ENCODE data around the gene TRERF1. TPM values are rescaled to one million over a fixed set of nuclear protein-coding genes. Genes with fewer than 3 reads are reported as not detected.

TRERF1 gene
- total RNA-seq, 1 experiment from 2014 or later: 22.3 TPM

- Mint-ChIP-seq H3K9me3 (peaks cover 19% of the 10 kb centered on the region), H3K36me3 (peaks cover 24% of the 10 kb centered on the region), H3K4me3 (no peak overlapping the region), H3K27ac (peak overlapping the region; percentile 77), H3K27me3 (ENCODE audit: low read depth) (no peaks in the 10 kb centered on the region), H3K4me1 (peaks cover 39% of the 10 kb centered on the region)
- POLR2A ChIA-PET: interaction anchor here (1.2 kb wide), 1 partner anchor 10 kb away, joined by 6 read pairs; no protein-coding TSS in a partner anchor
- DNase-seq (ENCODE audit: low spot score) (no peak), ATAC-seq (no peak)
- TF ChIP-seq PRDM15 (CRISPR knock-in tag; IDR thresholded peaks at IDR 0.05): no peak
- TF ChIP-seq ZBTB21 (CRISPR knock-in tag; IDR thresholded peaks at IDR 0.05; ENCODE audit: borderline replicate concordance): no peak
- TF ChIP-seq E2F4 (CRISPR knock-in tag; IDR thresholded peaks at IDR 0.05; ENCODE audit: borderline replicate concordance, low read depth): no peak
- no peak for TF ChIP-seq ZNF671 (CRISPR knock-in tag; IDR thresholded peaks at IDR 0.05)
- no peak for TF ChIP-seq SOX15 (CRISPR knock-in tag; IDR thresholded peaks at IDR 0.05)
- CTCF ChIA-PET: interaction anchor here (0.6 to 4.4 kb wide), 5 partner anchors 10 to 116 kb away, joined by 3 to 21 read pairs (median 12); no protein-coding TSS in a partner anchor
These were observed 20.4 kb downstream of the TRERF1 start for GRCh38 chr6:42431356-42431755.

- H3K4me1 Mint-ChIP-seq: peaks cover 49% of the 10 kb centered on the region
- peaks cover 15% of the 10 kb centered on the region for H3K9me3 Mint-ChIP-seq
- H3K36me3 Mint-ChIP-seq: peaks cover 20% of the 10 kb centered on the region
- ChIA-PET CTCF (interaction anchor here (4.4 kb wide), 1 partner anchor 11 kb away, joined by 15 read pairs; no protein-coding TSS in a partner anchor), POLR2A (interaction anchor here (1.1 kb wide), 1 partner anchor 30 kb away, joined by 3 read pairs; no protein-coding TSS in a partner anchor)
- no peaks in the 10 kb centered on the region for H3K27me3 Mint-ChIP-seq (ENCODE audit: low read depth)
- no peak overlapping the region for H3K27ac Mint-ChIP-seq
- H3K4me3 Mint-ChIP-seq: no peak overlapping the region
- 0 out of 2 replicates have a peak, but pooled peaks have one; percentile 66 for TF ChIP-seq GTF2I (CRISPR knock-in tag; conservative IDR thresholded peaks at IDR 0.05)
- TF ChIP-seq ARID4B (CRISPR knock-in tag; IDR thresholded peaks at IDR 0.05; ENCODE audit: borderline replicate concordance): no peak
- TF ChIP-seq ATF1 (CRISPR knock-in tag; IDR thresholded peaks at IDR 0.05): no peak
- TF ChIP-seq ZNF121 (CRISPR knock-in tag; IDR thresholded peaks at IDR 0.05): peak; percentile 45
- no peak for TF ChIP-seq IRF2 (CRISPR knock-in tag; IDR thresholded peaks at IDR 0.05; ENCODE audit: borderline replicate concordance, low read depth)
- ATAC-seq (no peak), DNase-seq (ENCODE audit: low spot score) (no peak)
These were observed 21.9 kb downstream of the TRERF1 start for GRCh38 chr6:42429836-42430235.

GRCh38 chr6:42429042-42429585, 22.6 kb downstream of the TRERF1 start:
- ATAC-seq: no peak; the same call in 1 of the 2 replicates
- Mint-ChIP-seq H3K27me3 (ENCODE audit: low read depth) (no peaks in the 10 kb centered on the region), H3K27ac (peak overlapping the region; percentile 33; the same call in 1 of the 2 replicates), H3K4me1 (peaks cover 53% of the 10 kb centered on the region), H3K9me3 (peaks cover 9% of the 10 kb centered on the region), H3K36me3 (peaks cover 12% of the 10 kb centered on the region), H3K4me3 (no peak overlapping the region)
- DNase-seq (ENCODE audit: low spot score): no peak
- POLR2A ChIA-PET: no interaction called here
- CTCF ChIA-PET: interaction anchor here (1.3 kb wide), 1 partner anchor 119 kb away, joined by 8 read pairs; no protein-coding TSS in a partner anchor
- TF ChIP-seq PREB (CRISPR knock-in tag; IDR thresholded peaks at IDR 0.05; ENCODE audit: borderline replicate concordance) (no peak), FOXP4 (CRISPR knock-in tag; IDR thresholded peaks at IDR 0.05) (no peak), PRDM15 (CRISPR knock-in tag; IDR thresholded peaks at IDR 0.05) (no peak)

Measured in WTC11 (cell line).